Measurements from ENCODE around the gene ATP11B. TPM values are rescaled to one million over a fixed set of nuclear protein-coding genes. Genes with fewer than 3 reads are reported as not detected.

The ATP11B gene
- total and polyA plus RNA-seq, 9 of the 15 experiments (the other 6 are each of a cell fraction or from before 2014, with no cell fraction given): 11.9 to 68.7 (median 41.8) TPM

DNA sequence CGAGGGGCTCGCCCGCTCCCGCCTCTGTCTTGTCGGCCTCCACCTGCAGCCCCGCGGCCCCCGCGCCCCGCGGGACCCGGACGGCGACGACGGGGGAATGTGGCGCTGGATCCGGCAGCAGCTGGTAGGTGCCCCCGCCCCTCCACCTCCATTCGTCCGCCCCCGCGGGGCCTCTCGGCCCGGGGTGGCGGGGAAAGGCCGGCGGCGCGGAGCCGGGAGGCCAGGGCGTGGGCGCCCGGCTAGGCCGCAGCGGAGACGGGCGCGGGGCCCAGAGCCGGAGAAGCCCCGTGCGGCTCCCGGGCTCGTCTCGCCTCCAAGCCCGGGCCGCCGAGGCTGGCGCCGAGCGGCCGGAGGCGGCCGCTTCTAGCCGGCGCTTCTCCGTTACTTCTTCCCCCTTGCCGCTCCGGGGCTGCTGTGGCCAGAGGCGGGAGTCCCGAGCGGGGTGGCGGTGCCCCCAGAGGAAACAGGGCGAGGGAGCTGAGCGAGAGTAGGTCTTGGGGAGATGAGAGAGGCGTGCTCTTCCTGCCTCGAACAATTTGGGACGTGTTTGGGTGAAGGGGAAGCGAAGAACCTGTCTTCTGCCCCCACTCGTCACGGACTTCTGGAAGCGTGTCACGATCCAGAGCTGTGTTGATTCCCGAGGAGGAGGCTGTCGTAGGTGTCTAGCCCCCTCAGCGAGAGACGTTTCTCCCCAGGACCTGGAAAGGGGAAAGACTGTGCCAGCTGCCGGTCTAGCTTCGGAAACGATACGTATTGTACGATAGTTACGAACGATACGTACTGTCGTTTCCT, 555 bp downstream of the ATP11B start (continued):
- TF ChIP-seq ZBTB40 (IDR thresholded peaks at IDR 0.05): peak; percentile 19; the same call in 1 of the 2 replicates
- no peak for TF ChIP-seq ZBTB40 (CRISPR knock-in tag; IDR thresholded peaks at IDR 0.05)
- TF ChIP-seq, protein P1, sequence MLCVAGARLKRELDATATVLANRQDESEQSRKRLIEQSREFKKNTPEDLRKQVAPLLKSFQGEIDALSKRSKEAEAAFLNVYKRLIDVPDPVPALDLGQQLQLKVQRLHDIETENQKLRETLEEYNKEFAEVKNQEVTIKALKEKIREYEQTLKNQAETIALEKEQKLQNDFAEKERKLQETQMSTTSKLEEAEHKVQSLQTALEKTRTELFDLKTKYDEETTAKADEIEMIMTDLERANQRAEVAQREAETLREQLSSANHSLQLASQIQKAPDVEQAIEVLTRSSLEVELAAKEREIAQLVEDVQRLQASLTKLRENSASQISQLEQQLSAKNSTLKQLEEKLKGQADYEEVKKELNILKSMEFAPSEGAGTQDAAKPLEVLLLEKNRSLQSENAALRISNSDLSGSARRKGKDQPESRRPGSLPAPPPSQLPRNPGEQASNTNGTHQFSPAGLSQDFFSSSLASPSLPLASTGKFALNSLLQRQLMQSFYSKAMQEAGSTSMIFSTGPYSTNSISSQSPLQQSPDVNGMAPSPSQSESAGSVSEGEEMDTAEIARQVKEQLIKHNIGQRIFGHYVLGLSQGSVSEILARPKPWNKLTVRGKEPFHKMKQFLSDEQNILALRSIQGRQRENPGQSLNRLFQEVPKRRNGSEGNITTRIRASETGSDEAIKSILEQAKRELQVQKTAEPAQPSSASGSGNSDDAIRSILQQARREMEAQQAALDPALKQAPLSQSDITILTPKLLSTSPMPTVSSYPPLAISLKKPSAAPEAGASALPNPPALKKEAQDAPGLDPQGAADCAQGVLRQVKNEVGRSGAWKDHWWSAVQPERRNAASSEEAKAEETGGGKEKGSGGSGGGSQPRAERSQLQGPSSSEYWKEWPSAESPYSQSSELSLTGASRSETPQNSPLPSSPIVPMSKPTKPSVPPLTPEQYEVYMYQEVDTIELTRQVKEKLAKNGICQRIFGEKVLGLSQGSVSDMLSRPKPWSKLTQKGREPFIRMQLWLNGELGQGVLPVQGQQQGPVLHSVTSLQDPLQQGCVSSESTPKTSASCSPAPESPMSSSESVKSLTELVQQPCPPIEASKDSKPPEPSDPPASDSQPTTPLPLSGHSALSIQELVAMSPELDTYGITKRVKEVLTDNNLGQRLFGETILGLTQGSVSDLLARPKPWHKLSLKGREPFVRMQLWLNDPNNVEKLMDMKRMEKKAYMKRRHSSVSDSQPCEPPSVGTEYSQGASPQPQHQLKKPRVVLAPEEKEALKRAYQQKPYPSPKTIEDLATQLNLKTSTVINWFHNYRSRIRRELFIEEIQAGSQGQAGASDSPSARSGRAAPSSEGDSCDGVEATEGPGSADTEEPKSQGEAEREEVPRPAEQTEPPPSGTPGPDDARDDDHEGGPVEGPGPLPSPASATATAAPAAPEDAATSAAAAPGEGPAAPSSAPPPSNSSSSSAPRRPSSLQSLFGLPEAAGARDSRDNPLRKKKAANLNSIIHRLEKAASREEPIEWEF (CRISPR knock-in tag; IDR thresholded peaks at IDR 0.05): no peak
- TF ChIP-seq RBM22 (IDR thresholded peaks at IDR 0.05; ENCODE audit: low read depth, low read length, poor library complexity, severe bottlenecking): peak; percentile 45
- peak in 1 of 2 experiments; percentile 65; a peak in 1 of 4 replicates for TF ChIP-seq TEAD1 (CRISPR knock-in tag; IDR thresholded peaks at IDR 0.05)
- TF ChIP-seq U2AF1 (optimal IDR thresholded peaks at IDR 0.05; ENCODE audit: low read depth, low read length): peak; percentile 57
- TF ChIP-seq, protein P2, sequence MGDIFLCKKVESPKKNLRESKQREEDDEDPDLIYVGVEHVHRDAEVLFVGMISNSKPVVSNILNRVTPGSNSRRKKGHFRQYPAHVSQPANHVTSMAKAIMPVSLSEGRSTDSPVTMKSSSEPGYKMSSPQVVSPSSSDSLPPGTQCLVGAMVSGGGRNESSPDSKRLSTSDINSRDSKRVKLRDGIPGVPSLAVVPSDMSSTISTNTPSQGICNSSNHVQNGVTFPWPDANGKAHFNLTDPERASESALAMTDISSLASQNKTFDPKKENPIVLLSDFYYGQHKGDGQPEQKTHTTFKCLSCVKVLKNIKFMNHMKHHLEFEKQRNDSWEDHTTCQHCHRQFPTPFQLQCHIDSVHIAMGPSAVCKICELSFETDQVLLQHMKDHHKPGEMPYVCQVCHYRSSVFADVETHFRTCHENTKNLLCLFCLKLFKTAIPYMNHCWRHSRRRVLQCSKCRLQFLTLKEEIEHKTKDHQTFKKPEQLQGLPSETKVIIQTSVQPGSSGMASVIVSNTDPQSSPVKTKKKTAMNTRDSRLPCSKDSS (IDR thresholded peaks at IDR 0.05; ENCODE audit: low read depth, partially characterized antibody): no peak
- TF ChIP-seq FOXP1 (CRISPR knock-in tag; IDR thresholded peaks at IDR 0.05): 0 out of 2 replicates have a peak, but pooled peaks have one; percentile 23
- peak; percentile 64 for TF ChIP-seq CCNT2 (IDR thresholded peaks at IDR 0.05; ENCODE audit: borderline replicate concordance, extremely low read depth, insufficient read length, low read depth, low read length)
